NCI-H146 treated with DMSO at 0.1 percent for 48 hours (cell line): ENCODE data around the gene PAQR9.

Experiments
- DNase-seq: peaks from one replicate; lab custom pipeline; 2025; ENCODE audit not compliant: unreplicated experiment; lab: John Stamatoyannopoulos, UW

Gene PAQR9

GRCh38 chr3:142982038-142982773 lies 18.7 kb upstream of the PAQR9 start:
- no peak for DNase-seq

DNA sequence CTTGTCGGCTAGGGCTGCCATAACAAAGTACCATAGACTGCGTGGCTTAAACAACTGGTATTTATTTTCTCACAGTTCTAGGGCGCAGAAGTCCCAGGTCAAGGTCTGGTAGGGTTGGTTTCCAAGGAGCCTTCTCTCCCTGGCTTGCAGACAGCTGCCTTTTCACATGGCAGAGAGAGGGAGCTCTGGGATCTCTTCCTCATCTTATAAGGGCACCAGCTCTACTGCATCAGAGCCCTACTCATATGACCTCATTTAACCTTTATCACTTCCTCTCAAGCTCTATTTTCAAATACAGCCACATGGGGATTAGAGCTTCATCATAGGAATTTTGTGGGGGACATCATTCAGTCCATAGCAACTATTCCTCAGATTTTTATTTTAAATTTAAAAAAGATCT lies 17.6 kb upstream of the PAQR9 start:
- DNase-seq: no peak

DNA sequence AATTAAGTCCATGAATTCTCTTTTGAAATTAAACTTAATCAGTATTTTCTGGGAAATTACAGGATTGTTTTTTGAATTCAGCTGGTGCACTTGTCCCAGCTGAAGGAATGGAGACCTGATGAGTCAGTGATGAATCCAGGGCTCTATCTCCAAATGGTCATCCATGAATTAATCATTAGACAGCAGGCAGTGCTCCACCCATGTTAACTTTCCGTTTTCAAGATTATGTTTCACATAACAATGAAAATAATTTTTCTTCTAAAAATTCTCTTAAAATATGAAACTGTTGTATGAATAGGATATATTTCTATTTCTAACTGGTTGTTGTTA lies 13.9 kb upstream of the PAQR9 start:
- DNase-seq: no peak

GRCh38 chr3:142976621-142977398 lies 13.3 kb upstream of the PAQR9 start:
- no peak for DNase-seq

GRCh38 chr3:142975316-142975995 lies 12.0 kb upstream of the PAQR9 start:
- no peak for DNase-seq

- DNase-seq: no peak
Measured at GRCh38 chr3:142973217-142974009, 9.9 kb upstream of the PAQR9 start.

DNA sequence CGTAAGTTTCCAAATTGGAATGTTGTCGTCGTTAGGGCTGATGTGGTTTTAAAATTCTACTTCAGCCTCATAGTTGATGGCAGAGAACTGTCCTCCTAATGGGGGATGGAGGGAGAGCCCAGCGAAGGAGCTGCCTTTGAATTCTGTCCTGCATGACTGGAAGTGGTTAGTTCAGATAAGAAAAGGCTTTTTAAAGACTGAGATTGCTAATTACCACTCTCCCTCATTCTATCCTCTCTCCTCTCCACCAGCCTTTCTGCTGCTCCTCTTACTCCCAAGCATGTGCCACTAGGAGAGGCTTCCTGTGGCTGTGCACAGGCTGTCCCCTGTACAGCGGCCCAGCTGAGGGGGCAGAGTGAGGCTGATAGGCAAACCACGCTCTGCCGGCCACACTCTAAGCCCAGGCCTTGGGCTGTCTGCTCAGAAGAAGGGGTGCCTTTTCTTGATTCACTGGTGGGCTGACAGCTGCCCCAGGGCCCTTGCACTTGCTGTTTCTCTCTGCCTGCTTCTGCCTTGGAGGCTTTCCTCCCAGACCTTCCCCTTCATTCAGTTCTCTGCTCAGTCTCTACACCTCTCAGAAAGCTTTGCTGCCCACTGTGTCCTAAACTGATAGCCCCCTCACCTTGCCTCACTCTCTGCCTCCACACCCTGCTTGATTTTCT lies 8.7 kb upstream of the PAQR9 start:
- no peak for DNase-seq

DNA sequence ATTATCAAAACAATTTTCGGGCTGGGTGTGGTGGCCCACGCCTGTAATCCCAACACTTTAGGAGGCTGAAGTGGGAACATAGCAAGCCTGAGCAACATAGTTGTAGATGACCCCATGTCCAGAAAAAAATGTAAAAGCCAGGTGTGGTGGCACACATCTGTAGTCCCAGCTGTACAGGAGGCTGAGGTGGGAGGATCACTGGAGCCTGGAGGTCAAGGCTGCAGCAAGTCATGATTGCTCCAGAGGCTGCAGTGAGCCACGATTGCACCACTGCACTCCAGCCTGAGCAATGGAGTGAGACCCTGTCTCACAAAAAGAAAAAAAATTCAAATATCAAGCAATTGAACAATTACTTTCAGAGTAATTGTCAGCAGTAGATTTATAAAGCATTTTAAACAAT lies 8.0 kb upstream of the PAQR9 start:
- no peak for DNase-seq

DNA sequence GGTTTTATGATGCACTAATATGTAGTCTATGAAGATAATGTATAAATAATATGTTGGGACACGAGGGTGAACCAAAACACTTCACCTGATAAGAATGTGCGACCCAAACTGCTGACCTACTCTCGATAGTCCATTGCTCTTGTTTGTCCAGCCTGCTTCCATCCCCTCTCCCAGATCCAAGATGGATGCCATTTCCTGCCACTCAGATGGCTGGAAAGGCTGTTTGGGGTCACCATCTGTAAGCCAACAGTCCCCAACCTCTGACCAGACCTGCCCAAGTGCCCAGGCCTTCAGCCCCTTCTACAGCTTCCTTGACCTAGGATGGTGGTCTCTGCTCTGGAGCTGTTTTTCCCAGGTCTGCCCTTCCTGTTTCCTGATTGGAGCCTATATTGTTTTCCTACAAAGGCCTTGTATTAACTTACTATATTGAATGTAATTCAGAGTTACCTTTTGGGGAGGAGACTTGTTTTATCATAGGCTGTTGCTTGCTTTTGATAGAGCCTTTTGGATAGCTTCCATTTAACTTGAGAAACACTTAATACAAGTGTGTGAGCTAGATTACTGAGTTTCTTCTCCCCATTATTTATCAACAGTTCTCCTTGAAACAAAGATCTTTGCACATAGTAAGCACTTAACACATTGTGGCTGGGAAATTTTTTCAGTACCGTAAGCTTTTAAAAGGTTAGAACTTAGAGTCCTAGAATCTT lies 5.0 kb upstream of the PAQR9 start:
- no peak for DNase-seq

DNA sequence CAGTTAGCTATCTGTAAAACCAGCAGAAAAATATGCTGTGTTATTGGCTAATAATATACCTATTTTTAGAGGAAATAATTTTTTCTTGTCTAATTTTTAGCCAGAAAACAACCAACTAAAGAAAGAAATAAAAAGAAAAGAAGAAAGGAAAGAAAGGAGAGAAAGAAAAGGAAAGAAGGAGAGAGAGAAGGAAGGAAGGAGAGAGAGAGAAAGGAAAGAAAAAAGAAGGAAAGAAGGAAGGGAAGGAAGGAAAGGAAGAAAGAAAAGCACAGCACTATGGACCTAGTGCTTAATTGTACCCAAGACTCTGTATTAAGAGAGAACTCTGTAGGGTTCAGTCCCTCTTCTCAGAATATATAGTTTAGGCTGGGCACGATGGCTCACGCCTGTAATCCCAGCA lies 3.3 kb upstream of the PAQR9 start:
- no peak for DNase-seq

DNA sequence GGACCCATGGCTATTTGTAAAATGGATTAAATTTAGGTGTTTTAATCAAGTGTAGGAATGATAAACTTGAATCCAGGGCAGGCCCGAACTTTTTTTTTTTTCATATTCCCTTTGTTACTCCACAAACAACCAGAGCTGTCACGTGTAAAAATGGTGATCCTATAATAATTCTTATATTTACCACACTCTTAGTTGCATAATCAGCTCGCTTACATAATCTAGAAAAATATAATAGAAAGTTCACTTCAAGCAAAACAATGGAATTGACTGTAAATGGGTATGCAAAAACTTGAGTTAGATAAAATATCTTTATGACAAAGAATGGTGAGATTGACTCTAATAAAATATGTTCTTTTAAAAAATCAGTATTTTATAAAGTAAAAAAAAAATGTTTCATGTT lies 2.1 kb upstream of the PAQR9 start:
- DNase-seq: no peak

- no peak for DNase-seq
Measured at GRCh38 chr3:142963234-142963515, 299 bp downstream of the PAQR9 start.

GRCh38 chr3:142962520-142963233 lies 797 bp downstream of the PAQR9 start:
- no peak for DNase-seq

DNA sequence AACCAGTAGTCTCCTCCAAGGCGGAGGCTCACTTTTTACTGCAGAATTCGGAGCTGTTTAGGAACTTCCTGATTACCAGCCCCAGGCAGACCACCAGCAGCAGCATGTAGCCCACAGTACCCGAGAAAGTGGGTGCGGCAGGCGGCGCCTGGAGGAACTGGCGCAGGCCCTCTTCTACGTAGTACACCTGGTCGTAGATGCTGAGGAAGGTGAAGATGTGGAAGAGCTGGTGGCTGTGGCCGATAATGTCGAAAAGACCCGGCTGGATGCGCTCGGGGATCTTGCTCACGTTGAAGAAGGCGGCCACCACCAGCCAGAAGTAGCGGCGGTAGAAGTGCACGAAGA lies 1.3 kb downstream of the PAQR9 start:
- DNase-seq: no peak

DNA sequence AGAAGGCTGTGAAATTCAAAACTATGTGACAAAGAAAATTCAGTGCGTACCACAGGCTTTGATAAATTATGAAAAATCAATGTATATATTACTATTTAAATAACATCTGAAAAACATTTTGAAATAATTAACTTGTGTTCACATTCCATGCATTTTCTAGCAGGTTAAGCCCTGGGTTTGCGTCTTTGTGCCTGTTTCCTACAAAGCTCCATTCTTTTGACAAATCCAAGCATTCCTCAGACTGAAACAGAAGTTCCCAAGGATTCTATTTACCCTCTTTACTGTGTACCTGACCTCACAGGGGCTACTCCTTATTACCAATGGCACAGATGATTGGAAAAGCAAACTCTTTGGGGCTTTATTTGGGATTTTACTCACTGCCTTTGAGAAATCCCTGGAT lies 1.9 kb downstream of the PAQR9 start:
- DNase-seq: no peak

DNA sequence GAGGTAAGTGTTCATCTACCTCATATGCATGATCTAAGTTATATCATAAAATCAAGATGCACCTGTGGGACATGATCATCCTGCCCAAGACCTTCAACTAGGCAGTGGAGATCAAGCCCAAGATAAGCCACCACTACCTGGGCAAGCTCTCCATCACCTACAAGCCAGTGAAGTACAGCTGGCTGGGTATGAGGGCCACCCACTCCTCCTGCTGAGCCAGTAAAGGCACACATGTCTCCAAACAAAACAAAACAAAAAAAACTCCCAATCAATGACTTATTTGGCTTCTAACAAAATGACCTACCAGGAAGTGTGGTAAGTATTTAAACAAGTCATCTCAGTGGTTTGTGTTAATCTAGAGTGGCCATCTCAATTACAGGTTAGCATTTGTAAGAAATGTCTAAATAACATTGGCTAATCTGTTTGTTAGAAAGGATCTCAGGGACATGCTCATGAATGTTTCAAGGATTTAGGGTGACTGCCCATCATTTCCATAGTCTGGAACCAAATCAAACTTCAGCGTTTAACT lies 3.1 kb downstream of the PAQR9 start:
- peak; percentile 39 for DNase-seq

DNA sequence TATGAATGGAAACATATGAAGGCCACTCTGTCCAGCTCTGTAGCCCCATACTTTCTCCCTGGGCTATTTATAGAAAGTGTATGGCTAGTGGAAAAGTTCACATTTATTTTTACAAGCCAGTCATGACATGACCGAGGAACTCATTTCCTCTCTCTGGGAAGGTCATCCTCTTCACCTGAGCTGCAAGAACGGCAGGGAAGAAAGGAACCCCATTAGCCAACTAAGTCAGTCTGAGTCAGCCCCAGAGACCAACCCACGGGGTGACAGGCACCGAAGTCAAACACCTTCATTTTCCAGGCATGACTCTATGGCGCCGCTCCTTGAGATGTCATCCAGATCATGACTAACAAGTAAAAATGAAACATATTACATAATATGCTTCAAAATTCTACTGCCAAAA lies 4.8 kb downstream of the PAQR9 start:
- no peak for DNase-seq

- no peak for DNase-seq
Measured at GRCh38 chr3:142953443-142953842, 10.0 kb downstream of the PAQR9 start.

- no peak for DNase-seq
Measured at GRCh38 chr3:142952272-142953193, 10.9 kb downstream of the PAQR9 start.
